ENCODE data around the gene TMEM131. TPM values are rescaled to one million over a fixed set of nuclear protein-coding genes. Genes with fewer than 3 reads are reported as not detected.

Gene TMEM131
- total RNA-seq, 1 experiment from 2014 or later: 29.2 TPM

DNA sequence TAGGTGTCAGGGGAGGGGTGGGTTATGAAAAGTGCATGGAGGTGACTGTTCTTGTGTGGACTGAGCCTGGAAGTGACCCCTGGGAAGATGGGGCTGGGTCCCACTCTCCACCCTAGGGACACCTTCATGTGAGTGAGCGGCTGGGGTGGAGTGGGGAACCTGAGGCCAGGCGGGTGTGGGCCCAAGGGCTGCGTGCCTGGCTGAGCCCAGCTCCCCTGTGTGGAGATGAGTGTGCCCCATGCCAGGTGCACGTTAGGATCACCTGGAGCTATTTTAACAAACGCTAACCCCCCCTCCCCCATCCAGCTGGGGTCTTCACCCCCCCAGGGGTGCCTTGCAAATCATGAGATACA lies 255.9 kb downstream of the TMEM131 start:
- Mint-ChIP-seq H3K27me3 (ENCODE audit: unreplicated experiment) (peaks cover 34% of the 10 kb centered on the region), H3K27ac (ENCODE audit: unreplicated experiment) (no peak overlapping the region), H3K4me1 (ENCODE audit: low read depth, unreplicated experiment) (no peaks in the 10 kb centered on the region), H3K36me3 (ENCODE audit: insufficient read depth, unreplicated experiment) (no peaks in the 10 kb centered on the region), H3K4me3 (ENCODE audit: low read depth, unreplicated experiment) (no peak overlapping the region), H3K9me3 (ENCODE audit: low read depth, unreplicated experiment) (no peaks in the 10 kb centered on the region)
- TF ChIP-seq CTCF (IDR thresholded peaks at IDR 0.05; ENCODE audit: unreplicated experiment): no peak
- no TSS peak for BruUV-seq (replicated peaks)
- intact Hi-C loops (cut with micrococcal nuclease; ENCODE audit: unreplicated experiment): no loop called here
- CTCF ChIA-PET: interaction anchor here (1.5 kb wide), 1 partner anchor 36 kb away, joined by 3 read pairs; no protein-coding TSS in a partner anchor
- no peak for DNase-seq

DNA sequence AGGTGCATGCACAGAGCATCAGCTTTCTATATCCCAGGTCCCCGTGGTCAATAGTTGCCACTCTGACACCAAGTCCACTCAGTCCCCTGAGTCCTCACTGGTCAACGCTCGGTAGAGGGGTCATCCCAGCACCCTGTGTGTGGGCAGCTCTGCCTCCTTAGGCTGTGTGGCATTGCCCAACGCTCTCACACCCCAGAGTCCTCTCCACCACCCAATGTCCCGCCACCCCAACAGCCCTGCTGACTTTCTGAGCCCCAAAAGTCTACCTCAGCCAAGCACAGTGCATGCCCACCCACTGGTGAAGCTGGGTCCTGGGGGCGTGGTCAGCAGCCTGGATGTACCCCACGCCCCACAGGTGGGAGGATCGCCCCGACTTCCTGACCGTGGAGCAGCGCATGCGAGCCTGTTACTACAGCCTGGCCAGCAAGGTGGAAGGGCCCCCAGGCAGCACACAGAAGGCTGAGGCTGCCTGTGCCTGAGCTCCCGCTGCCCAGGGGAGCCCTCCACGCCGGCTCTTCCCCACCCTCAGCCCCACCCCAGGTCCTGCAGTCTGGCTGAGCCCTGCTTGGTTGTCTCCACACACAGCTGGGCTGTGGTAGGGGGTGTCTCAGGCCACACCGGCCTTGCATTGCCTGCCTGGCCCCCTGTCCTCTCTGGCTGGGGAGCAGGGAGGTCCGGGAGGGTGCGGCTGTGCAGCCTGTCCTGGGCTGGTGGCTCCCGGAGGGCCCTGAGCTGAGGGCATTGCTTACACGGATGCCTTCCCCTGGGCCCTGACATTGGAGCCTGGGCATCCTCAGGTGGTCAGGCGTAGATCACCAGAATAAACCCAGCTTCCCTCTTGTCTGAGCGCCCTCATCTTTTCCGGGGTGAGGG lies 256.5 kb downstream of the TMEM131 start:
- H3K36me3 Mint-ChIP-seq (ENCODE audit: insufficient read depth, unreplicated experiment): no peaks in the 10 kb centered on the region
- no peaks in the 10 kb centered on the region for H3K4me1 Mint-ChIP-seq (ENCODE audit: low read depth, unreplicated experiment)
- H3K9me3 Mint-ChIP-seq (ENCODE audit: low read depth, unreplicated experiment): no peaks in the 10 kb centered on the region
- CTCF ChIA-PET: interaction anchor here (1.5 kb wide), 1 partner anchor 36 kb away, joined by 3 read pairs; no protein-coding TSS in a partner anchor
- intact Hi-C loops (cut with micrococcal nuclease; ENCODE audit: unreplicated experiment): no loop called here
- peaks cover 34% of the 10 kb centered on the region for H3K27me3 Mint-ChIP-seq (ENCODE audit: unreplicated experiment)
- no peak overlapping the region for H3K27ac Mint-ChIP-seq (ENCODE audit: unreplicated experiment)
- DNase-seq: no peak
- TF ChIP-seq CTCF (IDR thresholded peaks at IDR 0.05; ENCODE audit: unreplicated experiment): no peak
- BruUV-seq (replicated peaks): no TSS peak
- H3K4me3 Mint-ChIP-seq (ENCODE audit: low read depth, unreplicated experiment): no peak overlapping the region

DNA sequence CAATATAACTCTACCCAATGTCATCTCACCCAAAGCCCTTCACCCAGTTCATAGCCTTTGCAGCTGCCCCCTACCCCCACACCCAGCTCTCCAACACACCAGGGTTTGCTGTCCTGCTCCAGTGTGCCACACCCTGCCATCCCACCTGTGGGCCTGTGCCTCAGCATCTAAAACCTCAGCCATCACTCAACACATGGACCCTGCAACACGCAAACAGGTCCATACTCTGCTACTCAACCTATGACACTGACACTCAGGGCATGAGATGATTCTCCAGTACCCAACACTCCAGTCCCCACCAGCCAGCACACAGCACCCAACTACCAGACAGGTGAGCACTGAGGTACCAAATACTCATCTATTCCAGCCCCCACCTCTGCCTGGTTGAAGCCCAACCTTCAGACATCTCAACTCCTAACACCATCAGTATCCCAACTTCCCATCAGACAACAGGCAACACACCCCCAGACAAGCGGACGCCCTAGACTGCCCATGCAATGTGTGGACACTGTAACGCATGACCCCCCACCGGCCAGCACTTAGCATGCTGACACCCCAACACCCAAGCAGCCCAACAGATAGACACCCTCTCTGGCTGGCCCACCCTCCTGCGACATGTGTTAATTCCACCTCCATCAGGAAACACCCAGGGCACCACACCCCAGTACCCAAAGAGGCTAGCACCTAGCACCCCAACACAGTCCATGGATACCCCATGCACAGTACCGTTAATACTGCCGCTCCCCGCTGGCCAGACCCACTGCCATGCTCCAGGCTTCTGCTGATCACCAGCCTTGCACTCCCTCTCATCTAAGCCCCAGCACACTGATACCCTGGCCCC lies 257.3 kb downstream of the TMEM131 start:
- CTCF ChIA-PET: interaction anchor here (1.5 kb wide), 1 partner anchor 35 kb away, joined by 3 read pairs; no protein-coding TSS in a partner anchor
- H3K27me3 Mint-ChIP-seq (ENCODE audit: unreplicated experiment): peaks cover 34% of the 10 kb centered on the region
- no peak for DNase-seq
- no peaks in the 10 kb centered on the region for H3K4me1 Mint-ChIP-seq (ENCODE audit: low read depth, unreplicated experiment)
- H3K27ac Mint-ChIP-seq (ENCODE audit: unreplicated experiment): no peak overlapping the region
- H3K36me3 Mint-ChIP-seq (ENCODE audit: insufficient read depth, unreplicated experiment): no peaks in the 10 kb centered on the region
- no peak overlapping the region for H3K4me3 Mint-ChIP-seq (ENCODE audit: low read depth, unreplicated experiment)
- no peaks in the 10 kb centered on the region for H3K9me3 Mint-ChIP-seq (ENCODE audit: low read depth, unreplicated experiment)
- no peak for TF ChIP-seq CTCF (IDR thresholded peaks at IDR 0.05; ENCODE audit: unreplicated experiment)
- BruUV-seq (replicated peaks): no TSS peak
- intact Hi-C loops (cut with micrococcal nuclease; ENCODE audit: unreplicated experiment): no loop called here

- Mint-ChIP-seq H3K4me1 (ENCODE audit: low read depth, unreplicated experiment) (no peaks in the 10 kb centered on the region), H3K27me3 (ENCODE audit: unreplicated experiment) (peaks cover 34% of the 10 kb centered on the region), H3K36me3 (ENCODE audit: insufficient read depth, unreplicated experiment) (no peaks in the 10 kb centered on the region), H3K27ac (ENCODE audit: unreplicated experiment) (no peak overlapping the region), H3K4me3 (ENCODE audit: low read depth, unreplicated experiment) (no peak overlapping the region), H3K9me3 (ENCODE audit: low read depth, unreplicated experiment) (no peaks in the 10 kb centered on the region)
- CTCF ChIA-PET: no interaction called here
- TF ChIP-seq CTCF (IDR thresholded peaks at IDR 0.05; ENCODE audit: unreplicated experiment): no peak
- DNase-seq: no peak
- no TSS peak for BruUV-seq (replicated peaks)
- intact Hi-C loops (cut with micrococcal nuclease; ENCODE audit: unreplicated experiment): no loop called here
Measured at GRCh38 chr2:97737421-97738178, 258.1 kb downstream of the TMEM131 start.
